ENCODE results near the gene MAD1L1.

The MAD1L1 gene

GRCh38 chr7:1915956-1916600 is 316.7 kb downstream of the MAD1L1 start:
- no peaks in the 10 kb centered on the region for H3K27me3 ChIP-seq (ENCODE audit: insufficient read depth, low read length)
- H3K4me1 ChIP-seq (ENCODE audit: insufficient read depth, low read length), result no peaks in the 10 kb centered on the region
- H3K9ac ChIP-seq (ENCODE audit: low read depth, low read length), result no peak overlapping the region
- H3K36me3 ChIP-seq (ENCODE audit: insufficient read depth, low read length), result no peaks in the 10 kb centered on the region
- no peaks in the 10 kb centered on the region for H3K9me3 ChIP-seq (ENCODE audit: insufficient read depth, low read depth, low read length)
- no peak overlapping the region for H3K27ac ChIP-seq (ENCODE audit: low read depth, low read length)
- no peak overlapping the region for H3K4me3 ChIP-seq (ENCODE audit: low read length)
- 93% methylated on average over 28 of the region's 28 CpGs for WGBS

DNA sequence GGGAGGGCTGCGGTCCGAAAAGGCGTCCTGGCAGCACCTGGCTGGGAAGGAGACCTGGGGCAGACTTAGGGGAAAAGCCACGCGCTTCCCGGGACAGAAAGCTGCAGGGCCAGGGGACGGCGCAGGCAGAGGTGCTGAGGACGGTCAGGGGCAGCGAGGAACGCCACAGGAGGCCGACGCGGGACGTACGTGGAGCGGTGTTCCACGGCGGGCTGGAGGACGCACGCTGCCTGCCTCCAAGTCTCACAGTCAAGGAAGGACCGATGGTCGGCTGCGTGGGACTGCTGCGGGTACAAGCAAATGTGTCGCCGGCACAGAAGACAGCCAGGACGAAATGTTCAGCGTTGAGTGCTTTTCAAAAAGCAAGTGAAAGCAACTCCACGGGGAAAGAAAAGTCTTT is 317.4 kb downstream of the MAD1L1 start:
- Histone ChIP-seq H3K4me3 (ENCODE audit: low read length) (no peak overlapping the region), H3K27ac (ENCODE audit: low read depth, low read length) (no peak overlapping the region), H3K4me1 (ENCODE audit: insufficient read depth, low read length) (no peaks in the 10 kb centered on the region), H3K36me3 (ENCODE audit: insufficient read depth, low read length) (no peaks in the 10 kb centered on the region), H3K9me3 (ENCODE audit: insufficient read depth, low read depth, low read length) (no peaks in the 10 kb centered on the region), H3K9ac (ENCODE audit: low read depth, low read length) (no peak overlapping the region), H3K27me3 (ENCODE audit: insufficient read depth, low read length) (no peaks in the 10 kb centered on the region)
- WGBS, result 96% methylated on average over 30 of the region's 30 CpGs

DNA sequence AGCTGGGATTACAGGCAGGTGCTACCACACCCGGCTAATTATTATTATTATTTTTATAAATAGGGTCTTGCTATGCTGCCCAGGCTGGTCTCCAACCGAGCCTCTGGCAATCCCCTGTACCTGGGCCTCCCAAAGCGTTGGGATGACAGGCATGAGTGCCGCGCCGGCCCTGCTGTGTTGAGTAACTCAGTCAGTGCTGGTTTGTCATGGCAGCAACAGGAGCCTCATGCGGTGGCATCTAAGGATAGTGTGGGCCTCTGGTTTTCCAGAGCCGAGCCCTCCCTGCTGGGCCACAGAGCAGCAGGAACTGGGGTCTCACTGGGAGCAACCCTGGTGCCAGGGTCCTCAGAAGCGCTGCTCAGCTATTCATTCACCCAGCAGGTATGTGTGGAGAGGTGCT is 318.0 kb downstream of the MAD1L1 start:
- Histone ChIP-seq H3K9me3 (ENCODE audit: insufficient read depth, low read depth, low read length) (no peaks in the 10 kb centered on the region), H3K4me3 (ENCODE audit: low read length) (no peak overlapping the region), H3K36me3 (ENCODE audit: insufficient read depth, low read length) (no peaks in the 10 kb centered on the region), H3K9ac (ENCODE audit: low read depth, low read length) (no peak overlapping the region), H3K27me3 (ENCODE audit: insufficient read depth, low read length) (no peaks in the 10 kb centered on the region), H3K4me1 (ENCODE audit: insufficient read depth, low read length) (no peaks in the 10 kb centered on the region), H3K27ac (ENCODE audit: low read depth, low read length) (no peak overlapping the region)
- WGBS, result 89% methylated on average over 8 of the region's 9 CpGs

DNA sequence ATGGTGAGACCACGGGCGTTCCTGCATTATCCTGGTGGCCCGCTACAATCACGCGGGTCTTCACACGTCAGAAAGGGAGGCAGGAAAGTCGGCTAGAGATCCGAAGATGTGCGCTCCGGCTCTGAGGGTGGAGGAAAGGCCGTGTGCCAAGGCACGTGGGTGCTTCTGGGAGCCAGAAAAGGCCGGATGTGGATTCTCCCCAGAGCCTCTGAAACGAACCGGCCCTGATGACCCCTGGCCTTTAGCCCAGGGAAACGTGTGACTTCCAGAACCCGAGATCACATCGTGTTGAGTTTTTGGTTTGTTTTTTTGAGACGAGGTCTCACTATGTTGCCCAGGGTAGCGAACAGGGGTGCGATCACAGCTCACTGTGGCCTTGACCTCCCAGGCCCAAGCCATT is 318.4 kb downstream of the MAD1L1 start:
- Histone ChIP-seq H3K36me3 (ENCODE audit: insufficient read depth, low read length) (no peaks in the 10 kb centered on the region), H3K27me3 (ENCODE audit: insufficient read depth, low read length) (no peaks in the 10 kb centered on the region), H3K4me3 (ENCODE audit: low read length) (no peak overlapping the region), H3K9me3 (ENCODE audit: insufficient read depth, low read depth, low read length) (no peaks in the 10 kb centered on the region), H3K27ac (ENCODE audit: low read depth, low read length) (no peak overlapping the region), H3K4me1 (ENCODE audit: insufficient read depth, low read length) (no peaks in the 10 kb centered on the region), H3K9ac (ENCODE audit: low read depth, low read length) (no peak overlapping the region)
- WGBS, result 93% methylated on average over 21 of the region's 21 CpGs

DNA sequence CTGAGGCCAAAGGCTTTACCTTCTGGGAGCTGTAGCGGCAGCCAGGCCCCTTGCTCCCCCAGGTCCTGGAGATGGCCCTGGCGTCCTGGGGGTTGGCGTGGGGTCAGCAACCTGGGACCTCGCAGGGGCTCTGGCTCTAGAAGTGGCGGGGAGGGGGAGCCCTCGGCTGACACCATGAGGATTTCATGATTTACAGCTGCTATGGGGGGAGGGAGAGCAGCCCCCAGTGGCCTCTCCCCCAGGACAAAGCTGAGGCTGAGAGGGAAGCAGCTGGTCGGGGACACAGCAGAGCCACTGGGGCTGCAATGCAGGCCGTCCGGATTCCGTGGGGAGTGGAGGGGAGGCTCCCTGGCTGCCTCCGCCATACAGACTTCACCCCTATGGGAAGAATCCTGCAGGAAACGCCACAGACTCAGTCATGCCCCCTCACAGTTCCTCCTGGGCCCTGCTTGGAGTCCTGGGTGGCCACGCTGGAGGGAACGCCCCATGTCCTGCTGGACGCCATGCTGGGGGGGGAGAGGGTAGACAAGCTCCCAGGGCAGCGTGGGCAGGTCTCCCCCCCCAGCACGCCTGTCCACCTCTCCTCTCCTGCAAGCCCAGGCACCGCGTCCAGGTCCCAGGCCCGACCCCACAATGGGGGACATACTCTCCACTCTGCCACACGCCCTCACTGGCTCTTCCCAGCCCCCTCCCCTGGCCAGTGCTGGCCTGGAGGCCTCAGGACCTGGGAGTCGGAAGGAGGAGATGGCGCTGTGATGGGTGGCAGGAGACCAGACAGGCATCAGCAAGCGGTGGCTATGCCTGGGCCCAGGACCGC is 319.1 kb downstream of the MAD1L1 start:
- H3K4me1 ChIP-seq (ENCODE audit: insufficient read depth, low read length), result no peaks in the 10 kb centered on the region
- no peak overlapping the region for H3K27ac ChIP-seq (ENCODE audit: low read depth, low read length)
- no peaks in the 10 kb centered on the region for H3K9me3 ChIP-seq (ENCODE audit: insufficient read depth, low read depth, low read length)
- H3K4me3 ChIP-seq (ENCODE audit: low read length), result no peak overlapping the region
- no peaks in the 10 kb centered on the region for H3K36me3 ChIP-seq (ENCODE audit: insufficient read depth, low read length)
- 93% methylated on average over 24 of the region's 25 CpGs for WGBS
- no peaks in the 10 kb centered on the region for H3K27me3 ChIP-seq (ENCODE audit: insufficient read depth, low read length)
- no peak overlapping the region for H3K9ac ChIP-seq (ENCODE audit: low read depth, low read length)

GRCh38 chr7:1912593-1913465 is 319.9 kb downstream of the MAD1L1 start:
- no peaks in the 10 kb centered on the region for H3K9me3 ChIP-seq (ENCODE audit: insufficient read depth, low read depth, low read length)
- H3K4me3 ChIP-seq (ENCODE audit: low read length), result no peak overlapping the region
- H3K9ac ChIP-seq (ENCODE audit: low read depth, low read length), result no peak overlapping the region
- H3K27me3 ChIP-seq (ENCODE audit: insufficient read depth, low read length), result no peaks in the 10 kb centered on the region
- no peaks in the 10 kb centered on the region for H3K4me1 ChIP-seq (ENCODE audit: insufficient read depth, low read length)
- no peak overlapping the region for H3K27ac ChIP-seq (ENCODE audit: low read depth, low read length)
- WGBS, result 80% methylated on average over 41 of the region's 41 CpGs
- H3K36me3 ChIP-seq (ENCODE audit: insufficient read depth, low read length), result no peaks in the 10 kb centered on the region

- H3K27me3 ChIP-seq (ENCODE audit: insufficient read depth, low read length), result no peaks in the 10 kb centered on the region
- no peak overlapping the region for H3K4me3 ChIP-seq (ENCODE audit: low read length)
- no peaks in the 10 kb centered on the region for H3K4me1 ChIP-seq (ENCODE audit: insufficient read depth, low read length)
- H3K27ac ChIP-seq (ENCODE audit: low read depth, low read length), result no peak overlapping the region
- WGBS, result 90% methylated on average over 14 of the region's 14 CpGs
- no peaks in the 10 kb centered on the region for H3K36me3 ChIP-seq (ENCODE audit: insufficient read depth, low read length)
- no peaks in the 10 kb centered on the region for H3K9me3 ChIP-seq (ENCODE audit: insufficient read depth, low read depth, low read length)
- no peak overlapping the region for H3K9ac ChIP-seq (ENCODE audit: low read depth, low read length)
These were observed 321.2 kb downstream of the MAD1L1 start for GRCh38 chr7:1911571-1911970.

GRCh38 chr7:1910827-1911226 is 321.9 kb downstream of the MAD1L1 start:
- no peak overlapping the region for H3K9ac ChIP-seq (ENCODE audit: low read depth, low read length)
- no peak overlapping the region for H3K27ac ChIP-seq (ENCODE audit: low read depth, low read length)
- no peaks in the 10 kb centered on the region for H3K27me3 ChIP-seq (ENCODE audit: insufficient read depth, low read length)
- H3K4me3 ChIP-seq (ENCODE audit: low read length), result no peak overlapping the region
- 91% methylated on average over 18 of the region's 18 CpGs for WGBS
- no peaks in the 10 kb centered on the region for H3K36me3 ChIP-seq (ENCODE audit: insufficient read depth, low read length)
- no peaks in the 10 kb centered on the region for H3K4me1 ChIP-seq (ENCODE audit: insufficient read depth, low read length)
- H3K9me3 ChIP-seq (ENCODE audit: insufficient read depth, low read depth, low read length), result no peaks in the 10 kb centered on the region

DNA sequence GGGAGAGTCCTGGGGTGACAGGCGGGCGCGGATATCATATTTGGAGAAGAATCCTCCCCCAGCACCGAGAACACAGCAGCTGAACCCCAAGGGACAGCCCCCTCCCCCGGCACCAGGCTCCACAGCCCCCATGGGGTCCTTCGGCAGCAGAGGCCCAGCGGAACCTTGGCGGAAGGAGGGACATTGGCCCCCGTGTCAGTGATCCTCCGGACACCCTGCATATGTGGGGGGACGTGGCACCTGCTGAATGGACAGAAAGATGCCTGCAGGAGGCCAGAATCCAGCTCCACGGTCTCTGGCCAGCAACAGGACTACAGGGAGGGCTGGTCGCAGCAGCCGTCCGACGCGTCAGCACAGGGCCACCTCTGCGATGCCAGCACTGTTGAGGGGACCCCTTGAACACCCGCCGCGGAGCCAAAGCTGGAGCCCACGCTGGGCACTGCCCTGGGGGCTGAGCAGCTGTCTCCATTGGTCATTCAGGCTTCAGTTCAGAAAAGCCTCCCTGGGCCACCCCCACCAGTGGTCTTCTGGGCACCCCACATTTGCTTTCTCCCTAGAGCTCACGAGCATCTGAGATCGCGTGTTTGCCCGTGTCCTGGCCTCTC is 322.6 kb downstream of the MAD1L1 start:
- WGBS, result 95% methylated on average over 26 of the region's 26 CpGs
- H3K9ac ChIP-seq (ENCODE audit: low read depth, low read length), result no peak overlapping the region
- H3K36me3 ChIP-seq (ENCODE audit: insufficient read depth, low read length), result no peaks in the 10 kb centered on the region
- H3K9me3 ChIP-seq (ENCODE audit: insufficient read depth, low read depth, low read length), result no peaks in the 10 kb centered on the region
- no peak overlapping the region for H3K4me3 ChIP-seq (ENCODE audit: low read length)
- no peaks in the 10 kb centered on the region for H3K27me3 ChIP-seq (ENCODE audit: insufficient read depth, low read length)
- no peaks in the 10 kb centered on the region for H3K4me1 ChIP-seq (ENCODE audit: insufficient read depth, low read length)
- H3K27ac ChIP-seq (ENCODE audit: low read depth, low read length), result no peak overlapping the region

- Histone ChIP-seq H3K9ac (ENCODE audit: low read depth, low read length) (no peak overlapping the region), H3K27ac (ENCODE audit: low read depth, low read length) (no peak overlapping the region), H3K4me1 (ENCODE audit: insufficient read depth, low read length) (no peaks in the 10 kb centered on the region), H3K9me3 (ENCODE audit: insufficient read depth, low read depth, low read length) (no peaks in the 10 kb centered on the region), H3K27me3 (ENCODE audit: insufficient read depth, low read length) (no peaks in the 10 kb centered on the region), H3K4me3 (ENCODE audit: low read length) (no peak overlapping the region), H3K36me3 (ENCODE audit: insufficient read depth, low read length) (no peaks in the 10 kb centered on the region)
- 96% methylated on average over 15 of the region's 15 CpGs for WGBS
These were observed 323.3 kb downstream of the MAD1L1 start for GRCh38 chr7:1909476-1909875.

Measured in HUES64 (cell line).